Activated CD4-positive, alpha-beta T cell treated with anti-CD3 and anti-CD28 coated beads for 4 hours (primary cell): ENCODE results near the gene CHST11.
"Not testable (repeated sequence)": the region's sequence is repeated elsewhere in the genome, so short reads cannot be mapped to it uniquely, and the experiment has no call there.

ENCODE experiments used
- DNase-seq, 2 donors: peaks; one replicate each; pipeline ENCODE4 v3.0.0-alpha.2; 2020

Gene CHST11

DNA sequence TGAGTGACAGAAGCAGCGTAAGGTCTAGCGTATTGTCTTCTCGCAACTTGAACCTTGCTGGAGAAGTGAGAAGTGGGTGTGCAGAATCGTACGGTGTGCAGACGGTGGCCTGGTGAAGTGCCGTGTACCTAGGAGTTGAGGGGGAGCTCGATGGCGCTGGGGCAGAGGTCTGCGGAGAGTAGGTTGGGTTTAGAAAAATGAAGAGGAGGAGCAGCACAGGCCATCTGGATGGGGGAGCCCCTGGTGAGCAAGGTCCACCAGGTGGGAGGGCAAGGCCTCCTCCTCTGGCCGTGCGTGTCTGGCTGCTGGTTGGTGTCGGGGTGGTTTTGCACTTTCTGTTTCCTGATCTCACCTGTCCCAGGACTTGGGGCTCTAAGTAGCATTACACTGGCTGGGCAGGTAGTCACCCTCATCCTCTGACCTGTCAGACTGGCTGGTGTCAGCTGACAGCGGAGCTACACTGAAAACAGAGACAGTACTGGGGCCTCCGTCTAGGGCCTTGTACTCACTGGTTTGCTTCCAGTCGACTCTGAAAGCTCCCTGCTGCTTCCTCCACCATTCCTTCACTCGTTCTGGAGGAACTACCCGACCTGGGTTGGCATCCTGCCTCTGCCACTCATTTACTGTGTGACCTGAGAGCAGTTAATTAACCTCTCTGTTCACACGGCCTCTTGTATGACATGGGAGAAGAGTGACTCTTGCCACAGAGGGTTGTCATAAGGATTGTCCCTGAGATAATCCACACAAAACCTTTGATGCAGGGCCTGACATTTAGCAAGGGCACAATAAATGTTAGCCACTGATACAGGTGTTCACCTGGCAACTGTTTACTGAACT is 273.1 kb downstream of the CHST11 start:
- DNase-seq, result no peak

DNA sequence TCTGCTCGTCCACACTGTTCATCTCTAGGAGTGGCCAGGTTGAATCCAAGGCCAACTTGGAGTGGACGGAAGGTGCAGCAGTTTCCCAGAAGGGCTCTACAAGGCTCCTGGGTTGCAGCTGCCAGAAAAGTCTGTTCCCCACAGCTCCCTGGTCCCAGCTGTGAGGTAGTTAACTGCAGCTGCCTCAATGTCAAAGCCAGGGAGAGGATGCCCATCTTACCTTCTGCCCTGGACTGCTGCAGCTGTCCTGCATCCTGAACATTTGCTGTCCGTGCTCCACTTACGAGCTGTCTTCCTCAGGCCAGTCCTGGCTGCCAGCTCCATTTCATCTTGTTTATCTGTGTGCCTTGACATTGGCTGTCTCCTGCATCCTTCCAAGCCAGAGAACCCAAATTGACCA is 274.0 kb downstream of the CHST11 start:
- DNase-seq, result no peak

DNA sequence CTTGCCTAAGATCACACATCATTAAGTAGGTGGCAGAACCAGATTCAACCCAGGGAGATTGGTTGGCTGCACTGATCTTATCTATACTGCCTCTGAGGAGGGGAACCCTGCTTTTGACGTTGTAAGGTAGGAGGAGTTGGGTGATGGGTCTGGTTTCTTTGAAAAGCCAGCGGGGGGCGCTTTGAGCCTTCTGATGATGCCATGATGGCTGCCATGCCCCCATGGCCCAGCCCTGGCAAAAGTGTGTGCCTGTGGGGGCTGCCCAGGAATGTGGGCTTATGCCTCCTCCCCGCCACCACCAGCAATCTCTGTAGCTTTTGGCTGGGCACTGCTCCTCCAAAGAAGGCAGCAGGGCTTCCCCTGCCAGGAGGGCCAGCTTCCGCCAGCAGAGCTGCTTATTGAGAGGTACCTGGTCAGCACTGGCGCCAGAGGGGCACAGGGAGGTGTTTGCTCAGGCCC is 277.0 kb downstream of the CHST11 start:
- no peak for DNase-seq

DNA sequence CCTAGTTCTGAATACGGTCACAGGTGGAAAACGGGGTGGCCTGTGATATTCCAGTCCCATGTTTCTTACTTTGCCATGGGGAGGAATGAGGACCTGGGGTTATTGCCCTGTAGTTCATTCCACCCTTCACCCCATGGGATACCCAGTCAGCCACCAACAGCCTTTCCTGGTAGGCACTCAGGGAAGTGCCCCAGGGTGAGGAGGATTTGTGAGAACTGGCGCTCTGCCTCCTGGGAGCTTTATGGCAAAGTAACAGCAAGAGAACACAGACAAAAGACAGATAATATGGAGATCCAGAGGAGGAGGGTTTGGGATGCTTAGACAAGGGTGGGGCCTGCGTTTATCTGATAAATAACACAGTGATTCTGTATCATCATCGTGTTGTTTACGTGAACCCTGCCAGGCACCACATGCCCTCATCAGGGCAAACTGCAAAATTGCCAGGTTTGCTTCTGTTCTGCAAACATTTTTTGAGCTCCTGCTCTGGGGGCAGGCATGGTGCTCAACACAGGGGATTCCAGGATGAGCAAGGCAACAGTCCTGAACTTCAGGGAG is 277.9 kb downstream of the CHST11 start:
- no peak for DNase-seq

DNA sequence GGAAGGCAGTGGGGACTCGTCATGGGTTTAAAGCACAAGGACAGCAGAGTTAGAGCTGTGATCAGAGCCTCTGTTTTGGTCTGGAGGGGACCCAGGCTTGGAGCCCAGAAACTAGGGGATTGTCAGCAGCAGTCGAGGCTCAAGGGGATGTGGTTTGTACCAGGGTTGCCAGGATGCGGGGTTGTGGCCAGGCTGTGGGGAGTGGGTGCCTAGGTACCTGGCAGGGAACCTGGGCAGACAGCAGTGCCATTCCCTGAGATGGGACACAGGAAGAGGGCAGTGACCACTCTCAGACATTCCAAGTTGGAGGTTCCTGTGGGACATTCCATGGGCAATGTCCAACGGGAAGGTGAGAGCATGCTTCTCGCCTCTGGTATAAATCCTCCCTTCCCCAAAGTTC is 279.1 kb downstream of the CHST11 start:
- DNase-seq, result no peak

DNA sequence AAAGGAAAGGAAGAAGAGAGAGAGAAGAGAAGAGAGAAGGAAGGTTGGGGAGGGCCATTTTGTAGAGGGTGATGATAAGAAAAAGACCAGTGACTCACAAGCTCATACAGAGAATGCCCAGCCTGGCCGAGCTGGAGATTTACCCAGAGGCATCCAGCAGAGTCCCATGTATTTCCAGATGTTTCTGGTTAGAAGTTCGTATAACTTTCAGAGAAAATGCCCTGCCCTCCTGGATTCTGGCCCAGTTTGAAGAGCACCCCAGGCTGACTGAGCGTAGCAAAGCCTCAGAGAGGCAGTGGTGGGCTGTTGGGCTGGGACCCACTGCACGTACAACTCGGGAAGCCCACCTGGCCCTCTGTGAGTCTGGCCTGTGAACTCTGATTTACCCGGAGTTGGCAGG is 279.6 kb downstream of the CHST11 start:
- no peak for DNase-seq

DNA sequence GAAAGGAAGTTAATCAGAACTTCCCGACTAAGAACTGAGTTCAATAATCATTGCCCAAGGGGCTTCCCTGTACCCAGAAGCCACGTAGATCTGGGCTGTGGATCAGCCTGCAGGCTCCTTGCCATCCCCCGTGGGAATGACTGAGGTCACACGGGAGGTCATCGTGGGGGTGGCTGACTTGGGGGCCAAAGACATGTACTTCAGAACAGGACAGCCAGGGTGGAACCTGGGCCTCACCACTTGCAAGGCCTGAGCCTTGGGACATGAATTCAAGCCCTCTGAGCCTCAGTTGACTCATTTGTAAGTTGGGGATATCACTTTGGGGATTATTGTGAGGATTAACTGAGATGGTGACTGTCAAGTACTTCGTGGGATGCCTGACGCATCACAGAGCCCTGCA is 280.4 kb downstream of the CHST11 start:
- DNase-seq, result no peak

DNA sequence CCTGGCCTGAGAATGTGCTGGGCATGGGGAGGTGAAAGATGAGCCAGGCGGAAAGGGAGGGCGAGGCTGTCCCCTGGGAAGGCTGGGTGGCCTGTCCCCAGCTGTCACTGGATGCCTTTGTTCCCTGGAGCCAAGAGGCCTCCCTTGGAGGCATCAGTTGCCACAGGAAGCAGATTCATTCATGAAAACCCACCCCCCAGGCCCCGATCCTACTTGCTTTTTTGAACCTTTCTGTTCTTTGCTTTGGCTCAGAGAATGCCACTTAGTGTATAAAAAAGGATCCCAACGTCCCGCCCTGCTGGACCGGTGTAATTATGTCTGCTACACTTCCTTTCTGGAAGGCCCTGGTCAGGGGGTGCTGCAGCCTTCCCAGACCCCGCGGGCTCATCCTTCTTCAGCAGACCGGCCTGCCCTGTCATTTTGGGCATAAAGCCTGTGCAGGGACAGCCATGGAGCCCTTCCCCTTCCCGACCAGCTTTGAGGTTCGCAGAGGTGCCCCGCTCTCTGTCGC is 281.1 kb downstream of the CHST11 start:
- no peak for DNase-seq

DNA sequence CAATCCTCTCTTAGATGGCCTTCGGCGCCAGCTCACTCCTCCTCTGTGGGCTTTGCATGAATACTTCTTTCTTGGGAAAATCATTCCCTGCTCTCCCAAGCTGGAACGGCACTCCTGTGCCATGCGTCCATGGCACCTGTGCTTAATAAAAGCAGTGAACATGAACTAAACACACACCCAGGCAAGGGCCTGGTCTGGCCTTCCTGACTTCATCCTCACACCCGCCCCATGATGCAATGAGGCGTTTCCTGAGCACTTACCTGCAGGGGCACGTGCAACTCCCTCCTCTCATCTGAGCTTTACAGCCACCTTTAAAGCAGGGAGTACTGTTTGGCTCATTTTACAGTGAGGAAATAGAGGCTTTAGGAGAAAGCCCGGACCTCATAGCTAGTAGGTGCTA is 281.6 kb downstream of the CHST11 start:
- no peak for DNase-seq

DNA sequence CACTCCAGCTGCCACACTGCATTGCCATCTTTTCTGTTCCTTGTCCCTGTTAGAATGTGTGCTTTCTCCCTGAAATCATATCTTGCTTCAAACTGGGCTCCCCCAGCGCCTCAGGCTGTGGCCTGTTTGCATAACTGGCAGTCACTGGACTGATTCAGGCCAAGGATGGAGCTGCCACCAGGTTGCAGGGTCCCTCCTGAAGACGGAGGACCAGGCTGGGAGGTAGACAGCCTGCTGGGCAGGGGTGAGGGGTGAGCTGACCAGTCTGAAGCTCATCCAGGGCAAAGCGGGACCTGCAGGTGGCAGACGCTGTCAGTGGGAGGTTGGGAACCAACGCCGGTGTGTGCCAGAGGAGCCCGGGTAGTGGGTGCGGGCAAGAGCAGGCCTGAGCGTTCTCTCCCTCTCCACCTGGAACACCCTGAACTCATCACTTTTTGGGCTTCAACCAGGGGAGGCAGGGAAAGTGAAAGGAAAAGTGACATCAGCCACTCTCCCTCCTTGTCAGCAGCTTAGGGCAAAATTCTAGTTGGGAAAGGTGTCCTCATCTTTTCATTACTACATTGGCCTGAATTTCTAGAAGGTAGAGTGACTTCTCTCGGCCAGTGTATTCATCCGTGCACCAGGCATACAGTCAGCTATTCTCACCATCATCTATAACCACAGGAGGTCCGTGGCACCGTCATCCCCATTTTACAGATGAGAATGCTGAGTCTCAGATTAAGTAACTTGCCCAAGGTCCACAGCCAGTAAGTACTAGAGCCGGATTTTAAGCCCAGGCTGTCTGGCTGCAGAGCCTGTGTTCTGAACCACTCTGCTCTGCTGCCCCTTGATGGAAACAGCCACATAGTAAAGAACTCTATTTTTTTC is 282.3 kb downstream of the CHST11 start:
- no peak for DNase-seq

DNA sequence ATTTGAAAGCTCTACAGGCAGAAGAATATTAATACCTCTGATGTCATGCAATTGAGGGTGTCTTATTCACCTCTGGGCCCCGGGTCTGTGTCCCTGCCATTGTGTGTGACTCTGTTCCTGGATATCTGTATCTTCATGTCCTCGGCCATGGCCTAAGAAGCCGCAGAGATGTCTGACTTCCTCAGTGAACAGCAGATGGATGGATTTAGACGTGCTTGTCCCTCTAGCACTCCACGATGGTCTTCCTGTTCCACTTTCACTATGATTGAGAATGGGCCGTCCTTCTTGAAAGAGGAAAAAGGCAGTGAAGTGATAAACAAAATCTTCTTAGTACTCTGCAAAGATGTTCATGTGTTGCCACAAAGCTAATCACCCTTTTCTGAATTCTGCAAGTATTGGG is 283.9 kb downstream of the CHST11 start:
- DNase-seq, result no peak

DNA sequence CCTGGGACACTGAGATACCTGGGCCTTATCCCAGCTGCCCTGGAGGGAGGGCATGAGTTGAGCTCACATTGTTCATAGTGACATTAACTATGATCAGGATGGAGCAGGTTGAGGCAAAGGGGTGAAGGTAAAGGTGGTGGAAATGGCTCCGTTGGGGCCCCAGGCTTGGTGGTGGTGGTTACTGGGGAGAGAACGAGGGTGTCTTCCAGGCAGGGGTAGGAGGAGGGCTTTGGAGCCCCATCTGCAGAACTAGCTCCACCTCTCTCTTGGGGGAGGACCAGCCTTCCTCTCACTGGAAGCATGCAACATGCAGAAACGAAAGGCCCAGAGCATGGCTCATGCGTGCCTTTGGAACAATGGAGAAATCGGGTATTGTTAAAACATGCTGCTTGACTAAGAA is 284.3 kb downstream of the CHST11 start:
- no peak for DNase-seq

DNA sequence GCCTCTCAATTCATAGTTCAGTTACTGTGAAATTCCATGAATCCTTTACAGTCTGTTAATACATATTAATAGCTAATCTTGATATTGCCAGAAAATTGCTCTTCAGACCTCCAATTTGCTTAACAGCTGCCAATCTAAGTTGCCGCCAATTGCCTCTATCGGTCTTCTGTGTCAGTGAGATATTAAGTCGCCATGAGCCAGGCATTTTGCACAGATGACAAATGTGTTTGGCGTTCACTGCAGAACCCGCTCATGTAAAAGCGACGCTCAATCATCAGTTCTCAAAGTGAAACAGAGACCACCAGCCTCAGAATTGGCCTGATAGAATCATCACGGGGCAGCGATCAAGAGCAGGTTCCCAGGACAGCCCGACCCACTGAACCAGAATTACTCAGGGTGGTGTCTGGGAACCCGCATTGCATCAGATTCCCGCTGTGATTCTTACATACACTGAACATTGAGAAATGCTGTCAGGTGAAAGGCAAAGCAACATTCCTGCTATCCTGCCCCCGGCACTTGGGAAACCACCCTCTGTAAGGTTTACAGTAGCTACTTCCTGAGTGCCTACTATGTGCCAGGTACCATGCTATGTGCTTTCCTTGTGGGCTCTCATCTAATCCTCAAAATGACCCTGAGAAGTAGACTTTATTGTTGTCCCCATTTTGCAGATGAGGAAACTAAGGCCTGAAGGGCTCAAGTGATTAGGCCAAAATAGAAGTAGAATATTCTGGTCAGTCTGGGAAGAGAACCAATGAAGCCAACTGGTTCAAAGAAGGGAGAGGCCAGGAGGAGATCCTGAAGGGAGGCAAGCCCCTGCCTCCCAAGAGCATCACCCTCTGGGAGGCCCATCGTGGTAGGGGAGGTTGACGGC is 285.0 kb downstream of the CHST11 start:
- no peak for DNase-seq

DNA sequence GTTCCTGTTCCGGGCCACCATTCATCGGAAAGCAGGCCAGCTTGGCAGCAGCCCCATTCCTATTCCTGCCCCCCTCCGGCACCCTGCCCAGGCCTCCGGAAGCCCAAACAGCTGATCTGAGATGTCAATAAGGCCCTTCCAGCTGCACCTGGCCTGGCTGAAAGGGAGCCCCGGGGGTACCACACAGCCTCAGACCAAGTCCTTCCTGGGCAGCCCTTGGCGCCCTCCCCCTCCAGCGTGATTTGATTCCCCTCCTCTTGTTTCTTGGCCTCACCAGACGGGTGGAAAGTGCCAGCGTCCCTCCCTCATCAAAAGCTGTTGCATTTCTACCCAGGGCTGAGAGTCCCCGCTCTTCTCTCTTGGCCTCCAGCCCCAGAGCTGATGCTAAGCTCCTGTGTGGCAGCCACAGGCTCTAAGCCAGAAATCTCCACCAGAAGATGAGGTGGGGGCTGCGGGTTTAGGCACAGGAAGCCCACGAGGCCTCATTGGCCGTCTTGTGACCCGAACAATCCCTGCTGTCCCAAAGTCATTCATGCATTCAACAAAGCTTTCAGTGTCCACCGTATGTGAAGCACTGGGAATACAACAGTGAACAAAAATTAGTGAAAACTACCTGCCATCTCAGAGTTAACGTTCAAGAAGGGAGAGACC is 285.9 kb downstream of the CHST11 start:
- DNase-seq, result no peak

DNA sequence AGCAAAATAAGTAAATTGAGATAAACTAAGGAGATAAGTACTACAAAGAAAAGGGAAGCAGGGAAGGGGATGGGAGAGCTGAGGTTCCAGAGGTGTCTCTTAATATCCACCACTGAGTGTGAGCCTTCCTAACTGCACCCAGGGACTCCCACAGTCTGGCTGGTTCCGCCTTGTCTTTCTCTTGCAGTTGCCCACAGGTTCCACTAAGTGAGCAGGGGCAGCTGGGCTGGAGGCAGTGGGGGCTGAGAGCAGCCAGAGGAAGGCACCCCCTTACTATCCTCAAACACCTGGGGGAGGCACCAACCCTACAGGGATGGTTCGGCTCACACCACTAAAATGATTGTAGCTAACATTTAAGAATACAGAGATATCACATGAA is 286.4 kb downstream of the CHST11 start:
- DNase-seq, result no peak

DNA sequence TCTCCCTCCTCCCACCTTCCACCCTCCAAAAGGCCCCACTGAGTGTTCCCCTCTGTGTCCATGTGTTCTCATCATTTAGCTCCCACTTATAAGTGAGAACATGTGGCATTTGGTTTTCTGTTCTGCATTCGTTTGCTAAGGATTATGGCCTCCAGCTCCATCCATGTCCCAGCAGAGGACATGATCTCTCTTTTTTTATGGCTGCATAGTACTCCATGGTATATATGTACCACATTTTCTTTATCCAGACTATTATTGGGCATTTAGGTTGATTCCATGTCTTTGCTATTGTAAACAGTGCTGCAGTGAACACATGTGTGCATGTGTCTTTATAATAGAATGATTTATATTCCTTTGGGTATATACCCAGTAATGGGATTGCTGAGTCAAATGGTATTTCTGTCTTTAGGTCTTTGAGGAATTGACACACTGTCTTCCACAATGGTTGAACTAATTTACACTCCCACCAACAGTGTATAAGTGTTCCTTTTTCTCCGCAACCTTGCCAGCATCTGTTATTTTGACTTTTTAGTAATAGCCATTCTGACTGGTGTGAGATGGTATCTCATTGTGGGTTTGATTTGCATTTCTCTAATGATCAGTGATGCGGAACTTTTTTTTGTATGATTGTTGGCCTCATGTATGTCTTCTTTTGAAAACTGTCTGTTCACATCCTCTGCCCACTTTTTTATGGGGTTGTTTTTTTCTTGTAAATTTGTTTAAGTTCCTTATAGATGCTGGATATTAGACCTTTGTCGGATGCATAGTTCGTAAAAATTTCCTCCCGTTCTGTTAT is 287.2 kb downstream of the CHST11 start:
- not testable (repeated sequence) for DNase-seq

DNA sequence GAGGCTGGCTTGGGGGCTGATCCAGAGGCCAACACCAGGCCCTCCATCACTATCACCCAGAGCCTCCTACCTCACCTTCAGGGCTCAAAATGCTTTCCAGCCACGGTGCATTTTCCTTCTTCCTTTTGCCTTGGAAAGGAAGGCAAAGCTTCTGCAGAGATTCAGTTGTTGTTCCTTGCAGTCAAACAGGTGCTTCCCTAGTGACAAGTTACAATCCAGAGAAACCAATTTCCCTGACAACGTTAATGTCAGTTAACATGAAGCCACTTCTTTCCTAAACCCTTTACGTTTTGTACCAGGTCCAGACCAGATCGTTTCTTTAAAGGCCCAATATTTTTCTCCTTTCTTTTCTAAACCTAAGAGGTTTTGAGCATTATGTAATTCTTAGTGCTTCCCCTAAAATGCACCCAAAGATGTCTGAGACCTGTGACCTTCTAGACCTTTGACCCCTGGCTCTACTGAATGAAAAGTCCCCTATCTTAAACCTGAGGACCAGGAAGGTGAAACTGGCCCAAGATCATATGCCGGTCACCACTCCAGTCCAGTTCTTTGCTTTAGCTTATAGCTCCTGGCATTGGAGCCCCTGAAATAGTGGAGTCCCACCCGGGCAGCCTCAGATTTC is 289.8 kb downstream of the CHST11 start:
- no peak for DNase-seq

DNA sequence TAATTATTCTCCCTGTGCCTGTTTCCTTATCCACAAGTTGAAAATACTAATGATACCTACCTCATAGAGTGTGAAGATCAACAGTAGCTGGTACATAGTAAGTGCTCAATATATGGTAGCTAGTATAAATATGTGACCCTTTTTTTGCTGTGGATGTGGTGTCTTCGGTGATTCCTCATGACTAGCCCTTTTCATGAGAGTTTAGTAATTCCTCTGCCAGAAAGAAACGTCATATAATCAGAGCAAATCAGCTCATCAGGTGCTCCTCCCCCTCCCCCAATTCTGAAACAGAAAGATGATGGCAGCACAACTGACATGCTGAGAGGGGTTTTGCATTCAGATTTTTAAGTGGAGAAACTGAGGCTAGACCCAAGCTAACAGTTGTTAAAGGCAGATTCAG is 290.6 kb downstream of the CHST11 start:
- DNase-seq, result no peak

DNA sequence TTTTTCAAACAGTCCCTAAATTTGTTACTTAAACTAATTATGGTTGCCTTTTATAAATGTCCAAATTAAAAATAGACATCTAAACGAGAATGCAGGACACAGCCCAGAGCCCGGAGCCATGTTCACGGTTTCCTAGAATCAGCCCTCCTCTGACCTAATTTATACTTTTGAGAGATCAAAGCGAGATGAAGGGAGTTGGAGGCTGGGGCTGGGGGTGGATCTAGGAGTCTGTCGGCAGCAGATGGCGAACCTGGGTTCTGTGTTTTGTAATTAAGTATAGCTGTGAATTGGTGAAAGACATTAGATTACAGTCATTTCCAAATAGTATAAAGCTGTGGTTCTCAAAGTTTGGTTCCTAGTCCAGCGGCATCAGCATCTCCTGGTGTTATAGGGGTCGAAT is 291.2 kb downstream of the CHST11 start:
- peak; percentile 15 to 24 for DNase-seq

DNA sequence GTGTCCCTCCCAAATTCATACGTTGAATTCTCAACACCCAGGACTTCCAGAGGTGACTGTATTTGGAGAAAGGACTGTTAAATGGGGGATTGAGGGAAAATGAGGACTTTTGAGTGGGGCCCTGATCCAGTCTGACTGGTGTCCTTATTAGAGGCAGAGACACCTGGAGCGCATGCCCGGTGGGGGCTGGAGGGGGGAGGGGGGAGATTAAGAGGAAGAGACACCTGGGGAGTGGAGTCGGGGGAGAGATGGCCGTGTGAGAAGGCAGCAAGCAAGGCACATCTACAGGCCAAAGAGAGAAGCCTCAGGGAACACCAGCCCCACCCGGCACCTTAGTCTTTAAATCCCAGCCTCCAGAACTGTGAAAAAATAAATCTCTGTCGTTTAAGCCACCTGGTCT is 291.6 kb downstream of the CHST11 start:
- DNase-seq, result no peak

DNA sequence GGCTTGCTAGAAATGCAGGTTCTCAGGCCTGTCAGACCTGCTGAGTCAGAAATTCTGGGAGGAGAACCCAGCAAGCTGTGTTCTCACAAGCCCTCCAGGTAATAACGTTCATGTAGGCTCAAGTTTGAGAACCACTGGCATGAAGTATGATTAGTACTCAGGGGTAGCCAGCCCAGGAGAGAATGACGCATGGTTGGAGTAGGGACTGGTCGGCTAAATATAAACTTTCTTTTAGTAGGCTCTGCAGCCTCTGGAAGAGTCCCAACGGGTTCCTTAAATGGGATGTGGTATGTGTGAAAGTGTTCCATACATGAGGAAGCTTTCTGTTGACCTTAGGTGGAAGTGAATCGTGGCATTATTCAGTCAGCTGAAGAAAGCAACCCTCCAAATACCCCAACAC is 292.0 kb downstream of the CHST11 start:
- no peak for DNase-seq
